GM19467 (cell line): ENCODE results near the gene HOXB2.

Experiments used
- ATAC-seq: cut with Tn5 transposase; IDR thresholded peaks from one replicate; pipeline ENCODE4 v1.9.1; 2021; ENCODE audit warnings: mild to moderate bottlenecking, moderate library complexity; ENCODE audit not compliant: unreplicated experiment

The HOXB2 gene

DNA sequence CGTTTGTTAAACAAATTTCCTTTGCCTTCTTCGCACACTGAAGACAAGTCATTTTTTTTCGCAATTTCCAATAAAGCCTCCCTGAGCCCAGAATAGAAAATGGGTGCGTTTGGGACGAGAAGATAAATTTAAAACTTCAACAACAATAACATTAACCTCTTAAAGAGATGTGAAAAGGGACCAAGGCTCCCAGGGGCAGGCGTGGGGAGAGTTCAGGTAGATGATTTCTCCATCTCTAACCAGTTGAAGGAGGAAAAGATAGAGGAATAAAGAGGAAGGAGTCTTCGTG, 34.5 kb upstream of the HOXB2 start:
- ATAC-seq = no peak

DNA sequence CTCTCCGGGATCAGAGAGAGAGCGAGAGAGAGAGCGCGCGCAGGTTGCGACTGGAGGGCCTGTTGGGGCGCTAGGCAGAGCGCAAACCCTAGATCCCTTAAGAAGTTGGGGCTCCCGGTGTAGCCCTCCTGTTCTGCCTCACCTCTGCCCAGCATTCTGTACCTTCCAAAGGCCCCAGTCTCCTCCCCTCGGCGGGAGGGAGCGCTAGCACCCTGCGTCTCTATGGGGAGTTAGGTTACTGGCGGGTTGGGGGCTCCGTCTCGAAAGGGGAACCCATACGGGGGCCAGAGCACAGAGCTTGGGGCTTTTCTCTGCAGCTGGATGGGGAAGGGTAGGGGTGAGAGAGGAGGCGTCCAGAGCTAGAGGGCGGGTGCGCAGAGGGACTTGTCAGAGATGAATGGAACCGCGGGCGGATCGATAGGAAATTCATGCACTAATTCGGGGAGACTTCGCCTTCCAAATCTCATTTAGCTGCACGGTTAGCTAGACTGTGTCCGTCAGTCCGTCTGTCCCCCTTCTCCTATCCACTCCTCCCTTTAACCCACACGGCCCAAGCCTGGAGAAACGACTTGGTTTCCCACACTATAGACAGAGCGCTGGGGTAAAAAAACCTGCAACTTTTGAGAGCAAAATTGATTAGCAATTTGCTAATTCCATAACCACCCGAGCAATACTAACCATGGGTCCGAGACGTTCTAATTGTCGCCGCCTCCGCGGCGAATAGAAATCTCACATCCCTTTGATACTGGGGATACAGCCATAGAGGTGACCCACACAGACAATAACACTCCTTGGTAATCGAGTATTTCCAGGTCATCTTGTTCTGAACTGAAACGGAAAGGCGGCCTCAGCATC, 33.9 kb upstream of the HOXB2 start:
- ATAC-seq = no peak

DNA sequence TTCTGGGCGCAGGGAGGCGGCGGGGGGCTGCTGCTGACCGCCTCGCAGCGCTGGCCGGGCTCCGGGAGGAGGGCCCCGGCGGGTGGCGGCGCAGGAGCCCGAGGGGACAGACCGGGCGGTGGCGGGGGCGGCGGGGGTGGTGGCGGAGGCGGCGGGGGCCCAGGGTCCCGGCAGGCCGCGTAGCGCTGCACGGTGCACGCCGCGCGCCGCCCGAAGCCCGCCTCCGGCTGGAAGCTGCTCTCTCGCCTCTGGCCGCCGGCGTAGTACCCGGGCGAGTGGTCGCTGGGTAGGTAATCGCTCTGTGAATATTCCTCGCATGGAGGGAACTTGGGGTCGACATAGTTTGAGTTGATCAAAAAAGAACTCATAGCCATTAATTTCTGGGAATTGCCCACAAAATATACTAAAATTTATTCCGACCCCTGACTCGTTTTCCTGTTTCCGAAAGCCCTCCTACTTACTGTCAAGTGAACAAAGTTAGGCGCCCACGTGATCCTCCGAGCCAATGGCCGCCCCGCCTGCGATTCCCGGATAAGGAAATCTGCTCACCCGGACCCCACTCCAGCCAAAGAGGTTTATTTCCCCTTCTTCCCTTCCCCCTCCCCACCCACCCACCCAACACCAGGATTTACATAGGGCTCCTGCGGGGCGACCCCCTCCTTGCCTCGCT, 33.2 kb upstream of the HOXB2 start, which contains the start of gene HOXB4:
TSS of gene HOXB4 (minus strand) at position 405 of the 670 bp plus-strand sequence. CDS start at position 374, 31 bp downstream.
- no peak for ATAC-seq

DNA sequence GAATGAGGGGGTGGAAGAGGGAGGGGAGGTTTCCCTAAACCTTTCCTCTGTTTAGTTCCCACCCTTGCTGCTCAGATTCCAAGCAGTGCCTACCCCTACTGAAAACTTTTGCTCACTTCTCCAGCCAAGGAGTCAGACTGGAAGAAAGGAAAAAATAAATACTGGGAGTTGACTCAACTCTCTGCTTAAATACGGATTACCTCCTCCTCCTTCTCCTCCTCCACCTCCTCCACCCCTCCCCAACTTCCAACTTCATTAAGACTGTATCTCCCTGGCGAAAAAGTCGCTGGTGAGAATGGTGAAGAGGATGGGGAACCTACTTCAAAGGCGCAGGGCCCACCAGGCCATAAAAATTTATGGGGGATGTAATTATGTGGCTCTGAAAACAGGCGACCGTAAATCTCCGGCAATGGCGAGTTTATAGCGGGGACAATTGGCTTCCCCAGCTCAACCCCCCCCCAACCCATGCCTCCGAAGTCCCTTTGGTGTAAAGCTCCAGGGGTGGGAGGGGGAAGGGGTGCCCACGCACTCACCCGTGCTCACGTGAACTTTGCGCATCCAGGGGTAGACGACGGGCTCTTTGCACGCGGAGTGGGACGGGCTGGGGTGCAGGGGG, 32.5 kb upstream of the HOXB2 start:
- ATAC-seq = no peak

DNA sequence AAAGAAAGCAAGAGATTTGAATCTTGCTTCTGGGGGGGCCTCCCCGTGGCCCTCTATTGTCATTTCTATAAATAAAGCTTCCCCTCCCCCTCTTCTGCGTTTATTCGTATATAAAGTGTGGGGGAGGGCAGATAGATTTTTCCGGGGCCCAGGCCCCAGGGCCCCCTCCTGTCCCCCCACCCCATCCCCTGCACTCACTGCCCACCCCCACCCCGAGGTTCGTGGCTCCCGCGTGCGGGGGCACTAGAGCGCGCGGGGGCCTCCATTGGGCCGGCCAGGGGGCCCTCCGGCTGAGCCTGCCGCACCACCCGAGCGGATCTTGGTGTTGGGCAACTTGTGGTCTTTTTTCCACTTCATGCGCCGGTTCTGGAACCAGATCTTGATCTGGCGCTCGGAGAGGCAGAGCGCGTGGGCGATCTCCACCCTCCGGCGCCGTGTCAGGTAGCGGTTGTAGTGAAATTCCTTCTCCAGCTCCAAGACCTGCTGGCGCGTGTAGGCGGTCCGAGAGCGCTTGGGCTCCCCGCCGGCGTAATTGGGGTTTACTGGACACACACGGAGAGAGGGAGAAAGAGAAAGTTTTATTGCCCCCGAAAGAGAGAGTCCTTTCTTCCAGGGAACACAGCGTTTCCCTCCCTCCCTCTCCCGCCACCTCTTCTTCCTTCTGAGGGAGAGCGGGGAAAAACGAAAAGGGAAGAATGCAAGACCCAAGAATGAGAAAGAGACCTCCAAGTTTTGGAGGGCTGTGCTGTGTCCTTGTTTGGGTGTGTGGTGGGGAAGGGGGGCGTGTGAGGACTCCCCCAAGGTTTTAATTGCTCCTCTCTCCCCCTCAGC, 31.8 kb upstream of the HOXB2 start:
- ATAC-seq = no peak

DNA sequence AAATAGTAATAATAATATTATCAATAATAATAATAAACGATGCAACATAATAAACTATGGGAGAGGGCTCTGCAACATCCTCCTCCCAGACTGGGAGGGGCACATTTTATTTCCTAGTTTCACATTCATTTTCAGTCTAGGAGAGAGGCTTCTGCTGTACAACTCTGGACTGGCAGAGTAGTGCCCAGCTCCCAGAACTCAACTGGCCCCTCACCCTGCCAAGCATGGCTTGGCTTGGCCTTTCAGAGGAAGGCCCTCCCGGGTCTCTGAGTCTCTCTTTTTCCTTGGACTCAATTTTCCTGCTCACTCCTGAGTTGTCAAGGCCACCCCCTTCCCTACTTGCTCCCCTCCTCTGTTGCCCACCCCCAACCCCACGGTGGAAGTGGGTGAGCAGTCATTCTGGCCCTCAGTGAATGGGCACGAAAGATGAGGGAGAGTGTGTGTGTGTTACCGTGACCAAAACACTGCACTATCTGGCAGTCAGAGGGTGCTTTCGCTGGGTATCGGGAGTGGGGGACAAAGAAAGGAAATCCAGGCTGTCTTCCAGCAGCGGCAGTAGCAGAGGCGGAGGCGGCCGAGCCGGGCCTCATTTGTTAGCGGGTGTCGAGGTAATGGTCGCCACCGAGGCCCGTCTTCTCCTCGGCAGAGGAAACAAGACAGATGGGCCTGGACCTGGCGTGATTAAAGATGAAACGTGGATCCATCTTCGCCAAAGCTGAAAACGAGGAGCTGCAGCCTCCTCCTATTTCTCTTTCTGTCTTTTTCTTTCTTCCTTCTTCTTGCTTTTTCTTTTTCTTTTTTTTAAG, 31.0 kb upstream of the HOXB2 start:
- no peak for ATAC-seq

DNA sequence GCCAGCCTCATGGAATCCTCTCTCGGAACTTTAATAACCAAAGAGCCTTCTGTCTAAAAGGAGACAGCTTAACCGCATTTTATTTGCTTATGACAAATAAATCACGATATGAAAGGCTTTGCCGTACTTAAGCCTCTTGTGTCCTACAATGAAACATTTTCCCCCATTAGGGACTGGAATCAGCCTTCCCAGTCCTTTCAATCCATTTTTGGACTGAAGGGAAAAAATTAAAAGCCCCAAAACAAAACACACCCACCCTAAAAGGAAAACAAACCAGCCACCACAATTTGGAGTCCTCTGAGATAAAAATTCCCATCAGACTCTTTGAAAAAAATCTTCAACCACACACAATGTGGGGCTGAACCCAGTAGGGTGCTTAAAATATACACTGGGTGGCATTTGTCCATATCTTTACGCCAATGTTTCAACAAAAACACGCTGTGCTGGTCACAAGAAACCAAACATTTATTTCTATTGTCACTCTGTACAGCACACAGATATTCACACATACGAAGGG, 30.2 kb upstream of the HOXB2 start:
- no peak for ATAC-seq

DNA sequence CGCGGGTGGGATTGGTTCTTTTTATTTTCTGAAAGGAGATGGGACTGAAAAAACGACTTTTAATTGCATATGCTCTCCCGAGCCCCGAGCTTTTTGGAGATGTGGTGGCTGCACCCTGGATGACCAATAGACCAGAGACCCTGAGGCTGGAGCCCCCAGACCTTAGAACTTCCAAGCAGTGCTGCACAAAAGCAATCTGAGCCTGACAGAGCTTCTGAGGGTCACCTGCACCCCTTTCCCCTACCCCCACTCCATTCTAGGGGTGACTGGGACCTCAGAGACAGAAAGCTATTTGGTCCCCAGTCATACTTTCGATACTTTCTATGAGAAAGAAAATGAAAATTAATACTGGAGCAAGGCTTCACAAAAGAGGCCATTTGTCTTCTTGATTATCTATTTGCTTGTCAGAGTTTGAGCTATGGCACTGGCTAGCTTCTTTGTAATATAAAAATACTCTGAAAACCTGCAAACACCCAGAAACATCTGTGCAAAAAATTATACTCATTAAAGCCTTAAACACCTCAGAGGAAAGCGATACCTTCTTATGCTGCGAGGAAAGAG, 29.7 kb upstream of the HOXB2 start:
- ATAC-seq = no peak

DNA sequence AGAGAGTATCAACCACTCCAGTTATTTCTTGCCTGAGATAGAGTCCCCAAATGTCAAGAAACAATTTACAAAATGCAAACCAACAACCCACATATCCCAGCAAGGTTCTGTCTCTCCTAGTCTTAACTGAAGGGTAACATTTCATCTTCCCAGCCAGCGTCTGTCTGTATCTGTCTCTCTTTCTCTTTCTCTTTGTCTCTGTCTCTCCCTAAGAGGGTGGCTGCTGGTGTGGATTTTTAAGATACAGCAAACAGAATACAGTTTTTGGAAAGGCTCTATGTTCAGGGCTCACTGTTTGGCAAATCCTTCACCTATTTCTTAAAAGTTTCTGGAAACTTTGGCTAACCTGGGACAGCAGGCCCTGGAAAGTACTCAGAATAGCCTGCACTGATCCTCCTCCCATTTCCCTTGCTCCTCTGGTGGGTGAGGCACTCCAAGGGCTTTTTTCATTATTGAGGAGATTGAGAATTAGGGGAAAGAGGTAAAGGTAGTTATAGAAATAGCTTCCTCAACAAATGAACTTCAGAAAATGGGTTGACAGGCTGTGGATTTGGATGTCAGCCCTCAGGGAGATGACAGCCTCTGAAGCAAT, 27.0 kb upstream of the HOXB2 start:
- ATAC-seq = no peak

DNA sequence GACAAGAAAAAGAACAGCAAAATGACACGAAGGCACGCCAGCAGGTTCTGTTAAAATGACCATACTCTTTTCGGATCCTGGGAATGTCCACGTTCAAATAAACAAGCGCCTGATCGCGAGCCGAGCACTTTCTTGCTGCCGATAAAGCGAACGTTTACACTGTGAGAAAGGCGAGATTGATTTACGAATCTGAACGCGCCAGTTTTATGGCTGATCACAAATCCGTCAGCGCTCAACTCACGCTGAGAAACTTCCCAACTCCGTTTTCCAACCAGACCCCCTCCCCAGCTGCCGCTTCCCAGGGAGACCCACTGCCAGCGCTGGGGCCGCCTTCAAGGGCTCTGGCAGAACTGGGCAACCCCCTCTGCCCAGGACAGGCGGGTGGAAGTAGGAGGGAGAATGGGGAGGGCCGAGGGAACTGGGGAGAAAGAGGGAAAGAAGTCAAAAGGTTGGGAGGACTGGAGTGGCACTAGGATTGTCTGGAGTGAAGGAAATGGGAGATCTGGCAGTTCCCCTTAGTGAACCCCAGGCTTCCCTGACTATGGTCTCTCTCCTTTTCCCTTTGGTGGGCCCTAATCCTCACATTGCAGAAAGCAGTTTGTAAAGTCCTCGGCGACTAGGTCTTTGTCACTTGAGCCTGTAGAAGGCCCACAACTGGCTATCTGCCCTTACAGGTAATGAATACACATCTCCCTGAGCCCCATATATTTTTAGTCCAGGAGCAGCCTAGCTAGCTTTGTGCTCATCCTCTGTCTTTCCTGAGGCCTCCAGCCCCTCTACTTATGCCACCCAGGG, 26.3 kb upstream of the HOXB2 start:
- no peak for ATAC-seq

DNA sequence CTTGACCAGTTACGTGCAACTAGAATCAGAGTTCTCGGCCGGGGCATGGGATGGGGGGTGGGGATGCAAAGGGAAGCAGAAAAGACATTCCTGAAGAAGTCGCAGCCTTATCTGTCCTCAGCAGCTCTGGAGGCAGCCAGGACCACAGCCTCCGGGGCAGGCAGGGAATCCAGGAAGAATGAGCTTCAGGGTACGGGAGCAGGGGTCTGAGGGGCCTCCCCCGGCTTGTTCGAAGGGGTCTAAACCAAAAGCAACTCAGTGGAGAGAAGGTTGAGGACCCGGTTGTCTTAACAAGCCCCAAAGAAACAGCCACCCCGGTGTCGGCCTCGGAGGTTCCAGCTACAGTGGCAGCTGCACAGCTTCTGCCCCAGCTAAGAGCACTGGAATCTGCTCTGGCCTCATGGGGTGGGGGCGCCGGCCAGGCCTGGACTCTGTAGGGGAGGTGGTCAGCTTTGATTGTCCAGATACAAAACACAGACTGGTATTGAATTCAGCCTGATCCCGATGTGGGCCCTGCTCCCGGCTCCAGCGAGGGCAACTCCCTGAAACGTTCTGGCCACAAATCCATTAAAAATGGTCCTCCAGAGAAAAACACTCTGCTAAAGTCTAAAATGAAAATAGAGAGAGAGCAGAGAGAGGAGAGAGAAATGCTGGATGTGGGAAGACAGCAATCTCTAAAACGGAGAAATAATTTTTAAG, 25.6 kb upstream of the HOXB2 start:
- ATAC-seq = no peak

DNA sequence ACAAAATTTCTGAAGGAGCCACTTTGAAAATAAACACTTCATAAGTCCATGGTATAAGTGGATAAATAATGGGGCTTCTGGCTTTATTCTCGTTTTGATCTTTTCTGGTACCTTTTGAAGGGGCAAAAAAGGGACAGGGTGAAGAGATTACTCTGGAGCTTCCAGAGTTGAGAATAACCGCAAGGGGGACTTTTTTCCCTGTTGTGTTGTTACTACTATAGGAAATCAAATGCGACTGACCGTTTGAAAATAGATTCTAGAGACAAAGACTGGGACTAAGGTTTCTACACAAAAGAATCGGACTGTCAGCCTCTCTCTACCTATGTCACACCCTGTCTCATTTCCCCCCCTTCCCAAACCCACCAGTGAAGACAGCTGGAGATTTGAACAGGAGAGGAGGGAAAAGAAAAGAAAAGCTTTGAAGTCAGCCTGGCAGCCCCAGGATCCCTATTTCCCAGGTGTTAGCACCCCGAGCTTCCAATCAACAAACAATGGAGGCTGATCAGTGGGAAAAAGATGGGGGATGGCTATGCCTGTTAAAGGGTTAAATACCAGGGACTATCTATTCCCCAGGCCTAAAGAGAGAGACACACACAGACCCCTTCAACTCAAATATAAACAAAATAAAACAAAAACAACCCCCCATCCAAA, 24.9 kb upstream of the HOXB2 start:
- no peak for ATAC-seq

DNA sequence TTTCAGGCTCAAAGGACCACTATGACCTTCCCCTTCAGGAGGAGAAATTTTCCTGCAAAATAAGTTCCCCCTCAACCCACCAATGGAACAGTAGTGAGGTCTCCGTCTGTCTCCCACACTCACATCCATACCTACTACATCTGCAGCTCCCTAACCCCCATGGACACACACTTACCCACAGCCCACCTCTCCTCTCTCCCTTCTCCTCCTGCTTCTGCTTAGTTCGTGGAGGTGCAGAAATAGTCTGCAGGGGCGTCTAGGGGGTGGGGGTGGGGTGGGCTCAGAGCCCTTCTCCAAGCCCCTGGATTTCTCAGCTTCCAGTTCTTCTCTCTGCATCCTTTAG, 24.3 kb upstream of the HOXB2 start:
- ATAC-seq = no peak

DNA sequence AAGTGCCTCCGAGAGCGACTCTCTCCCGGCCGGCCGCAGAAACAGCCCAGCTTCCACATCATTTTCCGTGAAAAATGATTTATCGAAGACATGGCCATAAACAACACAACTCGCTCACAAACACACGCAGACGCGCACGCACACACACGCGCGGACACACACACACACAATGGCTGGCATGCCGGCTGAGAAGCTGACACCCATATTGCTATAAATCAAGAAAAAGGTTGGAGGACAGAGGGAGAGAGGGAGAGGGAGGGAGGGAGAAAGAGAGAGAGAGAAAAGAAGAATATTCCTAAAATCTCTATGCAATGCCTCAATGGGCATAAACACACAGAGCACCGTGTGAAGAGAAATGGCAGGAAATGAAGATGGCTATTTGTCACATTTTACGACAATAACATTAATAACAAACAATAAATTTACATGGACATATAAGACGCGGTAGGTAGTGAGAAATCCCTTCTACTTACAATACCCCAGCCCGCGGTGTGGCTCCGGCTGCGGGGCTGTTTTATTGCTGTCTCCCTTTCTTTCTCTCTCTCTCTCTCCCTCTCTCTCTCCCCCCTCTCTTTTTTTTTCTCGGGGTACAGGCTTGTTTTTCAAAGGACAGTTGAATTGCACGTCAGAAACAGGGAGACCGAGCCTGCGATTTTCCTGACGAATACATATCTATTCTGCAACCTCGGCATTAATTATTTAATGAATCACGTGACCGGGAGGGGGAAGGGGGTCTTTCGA, 23.8 kb upstream of the HOXB2 start:
- ATAC-seq = no peak

DNA sequence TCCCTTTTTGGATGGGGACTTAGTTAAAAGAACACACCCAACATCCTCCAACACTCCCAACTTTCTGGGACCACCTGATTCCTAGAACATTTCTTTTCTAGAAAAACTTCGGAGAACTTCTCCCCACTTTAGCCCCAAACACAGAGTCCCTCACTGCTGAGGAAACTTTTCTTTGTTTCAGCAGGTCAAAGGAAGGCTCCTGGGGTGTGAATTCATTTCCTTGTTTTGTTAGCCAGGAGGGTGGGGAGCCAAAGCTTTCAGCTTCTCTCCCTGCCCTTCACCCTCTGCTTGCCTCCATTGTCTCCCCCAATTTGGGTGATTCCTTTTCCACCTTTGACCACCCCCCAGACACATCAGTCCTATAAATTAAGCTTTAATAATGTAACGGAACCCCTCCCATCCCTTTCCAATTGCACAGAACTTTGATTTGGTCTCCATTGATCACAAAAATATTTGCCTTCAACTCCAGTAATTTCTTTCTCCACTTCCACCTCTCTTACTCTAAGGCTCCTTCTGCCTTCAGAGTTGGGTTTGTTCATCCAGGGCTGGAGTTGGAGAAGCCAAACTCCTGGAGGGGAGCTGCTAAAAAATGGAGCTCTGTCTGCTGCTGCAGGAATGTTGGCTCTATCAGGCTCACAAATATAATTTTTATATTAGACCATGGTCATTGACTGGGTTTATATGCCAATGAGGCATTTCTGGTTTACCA, 22.9 kb upstream of the HOXB2 start:
- no peak for ATAC-seq

DNA sequence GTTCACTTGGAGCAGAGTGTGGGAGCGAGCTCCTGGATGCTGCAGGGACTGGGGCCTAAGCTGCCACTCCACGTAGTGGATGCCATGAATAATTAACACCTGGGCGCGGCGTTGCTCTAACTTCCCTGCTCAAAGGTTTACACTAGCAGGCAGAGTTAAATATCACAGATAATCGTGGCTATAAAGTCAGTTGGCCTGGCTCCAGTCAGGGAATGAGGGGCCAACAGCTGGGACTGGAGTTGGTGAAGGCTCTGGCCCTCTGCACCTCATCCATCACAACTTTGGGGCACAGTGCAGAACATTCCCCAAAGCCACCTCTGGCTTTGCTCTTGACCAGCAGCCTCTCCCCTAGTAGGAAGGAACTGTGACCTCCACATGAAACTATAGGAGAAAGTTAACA, 22.3 kb upstream of the HOXB2 start:
- no peak for ATAC-seq
